HG02870 (cell line): ENCODE results near the gene BLTP3B.
A peak's percentile ranks its signal among the peaks of the same experiment; 100 is the strongest.
"Not testable (repeated sequence)": the region's sequence is repeated elsewhere in the genome, so short reads cannot be mapped to it uniquely, and the experiment has no call there.

Experiments used
- ATAC-seq: cut with Tn5 transposase; IDR thresholded peaks from one replicate; pipeline ENCODE4 v1.9.1; 2021; ENCODE audit warnings: mild to moderate bottlenecking, moderate library complexity; ENCODE audit not compliant: unreplicated experiment

Gene BLTP3B, protein sequence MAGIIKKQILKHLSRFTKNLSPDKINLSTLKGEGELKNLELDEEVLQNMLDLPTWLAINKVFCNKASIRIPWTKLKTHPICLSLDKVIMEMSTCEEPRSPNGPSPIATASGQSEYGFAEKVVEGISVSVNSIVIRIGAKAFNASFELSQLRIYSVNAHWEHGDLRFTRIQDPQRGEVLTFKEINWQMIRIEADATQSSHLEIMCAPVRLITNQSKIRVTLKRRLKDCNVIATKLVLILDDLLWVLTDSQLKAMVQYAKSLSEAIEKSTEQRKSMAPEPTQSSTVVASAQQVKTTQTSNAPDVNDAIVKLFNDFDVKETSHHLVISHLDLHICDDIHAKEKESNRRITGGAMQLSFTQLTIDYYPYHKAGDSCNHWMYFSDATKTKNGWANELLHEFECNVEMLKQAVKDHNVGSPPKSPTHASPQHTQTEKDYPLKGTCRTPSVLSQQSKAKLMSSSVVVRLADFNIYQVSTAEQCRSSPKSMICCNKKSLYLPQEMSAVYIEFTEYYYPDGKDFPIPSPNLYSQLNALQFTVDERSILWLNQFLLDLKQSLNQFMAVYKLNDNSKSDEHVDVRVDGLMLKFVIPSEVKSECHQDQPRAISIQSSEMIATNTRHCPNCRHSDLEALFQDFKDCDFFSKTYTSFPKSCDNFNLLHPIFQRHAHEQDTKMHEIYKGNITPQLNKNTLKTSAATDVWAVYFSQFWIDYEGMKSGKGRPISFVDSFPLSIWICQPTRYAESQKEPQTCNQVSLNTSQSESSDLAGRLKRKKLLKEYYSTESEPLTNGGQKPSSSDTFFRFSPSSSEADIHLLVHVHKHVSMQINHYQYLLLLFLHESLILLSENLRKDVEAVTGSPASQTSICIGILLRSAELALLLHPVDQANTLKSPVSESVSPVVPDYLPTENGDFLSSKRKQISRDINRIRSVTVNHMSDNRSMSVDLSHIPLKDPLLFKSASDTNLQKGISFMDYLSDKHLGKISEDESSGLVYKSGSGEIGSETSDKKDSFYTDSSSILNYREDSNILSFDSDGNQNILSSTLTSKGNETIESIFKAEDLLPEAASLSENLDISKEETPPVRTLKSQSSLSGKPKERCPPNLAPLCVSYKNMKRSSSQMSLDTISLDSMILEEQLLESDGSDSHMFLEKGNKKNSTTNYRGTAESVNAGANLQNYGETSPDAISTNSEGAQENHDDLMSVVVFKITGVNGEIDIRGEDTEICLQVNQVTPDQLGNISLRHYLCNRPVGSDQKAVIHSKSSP (N-terminal part only)

DNA sequence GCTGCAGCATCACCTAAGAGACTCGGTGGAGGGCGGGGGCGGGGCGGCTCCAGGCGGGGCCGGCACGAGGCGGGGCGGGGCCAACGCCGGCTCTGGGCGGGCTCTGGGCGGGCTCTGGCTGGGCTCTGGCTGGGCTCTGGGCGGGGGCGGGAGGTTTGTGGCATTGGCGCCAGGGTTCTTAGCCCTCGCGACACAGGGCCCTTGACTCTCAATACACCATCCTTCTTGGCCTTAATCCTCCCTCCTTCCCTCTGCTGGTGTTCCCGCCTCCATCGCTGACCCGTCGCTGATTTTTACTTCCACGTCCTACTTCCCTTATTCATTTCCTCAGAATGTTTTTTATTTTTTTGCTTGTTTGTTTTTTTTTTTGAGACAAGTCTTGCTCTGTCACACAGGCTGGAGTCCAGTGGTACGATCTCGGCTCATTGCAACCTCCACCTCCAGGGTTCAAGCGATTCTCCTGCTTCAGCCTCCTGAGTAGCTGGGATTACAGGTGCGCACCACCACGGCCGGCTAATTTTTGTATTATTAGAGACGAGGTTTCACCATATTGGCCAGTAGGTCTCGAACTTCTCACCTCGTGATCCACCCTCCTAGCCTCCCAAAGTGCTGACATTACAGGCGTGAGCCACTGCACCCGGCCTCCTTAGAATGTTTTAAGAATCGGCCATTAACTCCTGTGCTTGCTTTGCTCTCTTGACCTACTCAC is at the start of gene BLTP3B:
Gene BLTP3B (minus strand): TSS at position 24 of the 709 bp plus-strand sequence. CDS start 239 bp downstream, outside the sequence.
- peak; percentile 66 for ATAC-seq

DNA sequence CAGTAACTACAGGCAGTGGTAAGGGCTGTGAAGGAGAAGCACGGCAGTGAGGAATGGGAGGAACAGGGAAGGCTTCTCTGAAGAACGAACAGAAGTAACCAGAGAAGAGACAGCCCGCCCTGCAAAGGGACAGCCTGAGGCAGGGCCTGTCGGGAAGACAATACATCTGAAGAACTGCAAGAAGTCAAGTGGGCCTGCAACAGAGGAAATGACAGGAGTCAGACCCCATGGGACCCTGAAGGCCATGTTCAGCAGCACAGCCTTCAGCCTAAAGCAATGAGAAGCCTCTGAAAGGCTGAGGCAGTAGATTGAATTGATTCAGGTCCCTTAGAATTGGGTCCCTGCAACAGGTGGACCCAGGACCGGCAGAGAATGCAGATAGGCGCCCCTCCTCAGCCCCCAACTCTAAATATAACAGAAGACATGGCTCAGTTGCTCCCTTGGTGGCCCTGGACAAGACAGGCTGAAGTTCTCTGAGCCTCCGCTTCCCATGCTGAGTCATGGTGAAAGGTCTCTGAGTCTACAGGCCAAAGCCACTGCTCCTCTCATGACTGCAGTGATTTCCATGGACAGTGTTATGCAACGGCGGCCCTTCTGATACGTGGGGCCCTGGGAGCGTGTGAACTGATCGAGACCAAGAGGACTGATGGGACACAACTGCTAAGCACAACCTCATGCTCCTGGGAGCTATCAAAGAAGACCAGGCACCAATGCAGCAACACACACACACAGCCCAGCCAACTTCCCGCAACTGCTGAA is 47.1 kb upstream of the BLTP3B start:
- no peak for ATAC-seq

DNA sequence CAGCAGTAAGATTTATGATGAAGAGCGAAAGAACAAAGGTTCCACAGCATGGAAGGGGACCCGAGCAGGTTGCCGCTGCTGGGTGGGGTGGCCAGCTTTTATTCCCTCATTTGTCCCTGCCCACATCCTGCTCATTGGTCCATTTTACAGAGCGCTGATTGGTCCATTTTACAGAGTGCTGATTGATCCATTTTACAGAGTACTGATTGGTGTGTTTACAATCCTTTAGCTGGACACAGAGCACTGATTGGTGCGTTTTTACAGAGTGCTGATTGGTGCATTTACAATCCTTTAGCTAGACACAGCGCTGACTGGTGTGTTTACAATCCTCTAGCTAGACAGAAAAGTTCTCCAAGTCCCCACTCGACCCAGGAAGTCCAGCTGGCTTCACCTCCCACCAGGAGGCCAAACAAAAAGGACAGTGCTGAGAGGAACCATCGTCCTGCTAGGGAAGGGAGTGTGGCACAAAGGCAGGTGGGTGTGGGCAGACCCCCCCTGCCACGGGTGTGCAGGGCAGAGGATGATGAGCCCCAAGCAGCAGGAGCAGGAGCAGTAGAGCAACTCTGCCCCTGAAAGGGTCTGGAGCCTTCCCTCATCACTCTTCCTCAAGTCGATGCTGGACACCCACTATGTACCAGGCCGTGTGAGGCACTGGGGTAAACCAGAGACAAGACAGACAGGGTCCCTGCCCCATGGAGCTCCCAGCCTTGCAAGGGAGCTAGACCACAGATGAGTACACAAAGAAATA is 46.4 kb upstream of the BLTP3B start:
- not testable (repeated sequence) for ATAC-seq

DNA sequence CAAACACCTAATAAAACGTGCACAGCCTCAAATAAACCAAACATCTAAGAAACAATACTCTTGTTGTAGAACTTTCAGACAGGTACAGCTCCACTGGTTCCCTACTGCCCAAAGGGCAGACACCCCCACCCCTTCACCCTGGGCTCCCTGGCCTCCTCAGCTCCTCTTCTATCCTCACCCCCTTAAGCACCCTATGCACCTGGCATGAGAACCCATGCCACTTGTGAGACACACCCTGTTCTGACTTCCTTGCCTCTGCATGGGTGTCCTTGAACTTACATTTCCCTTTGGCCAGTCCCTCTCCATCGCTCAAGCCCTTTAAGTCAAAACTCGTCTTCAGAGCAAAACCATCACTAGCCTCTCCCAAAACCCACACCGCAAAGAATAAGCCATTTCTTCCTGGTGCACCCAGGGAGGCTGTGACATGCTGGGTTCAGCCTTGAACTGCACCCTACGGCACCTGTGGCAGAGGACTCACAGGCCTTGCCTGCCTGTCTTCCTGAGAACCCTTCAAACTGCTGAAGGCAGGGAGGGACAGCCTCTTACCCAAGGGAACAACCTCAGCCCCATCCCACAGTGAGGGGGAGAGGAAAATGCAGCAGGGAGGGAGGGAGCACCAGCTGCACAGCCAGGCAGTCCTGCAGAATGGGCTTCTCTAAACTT is 45.3 kb upstream of the BLTP3B start:
- ATAC-seq: no peak

DNA sequence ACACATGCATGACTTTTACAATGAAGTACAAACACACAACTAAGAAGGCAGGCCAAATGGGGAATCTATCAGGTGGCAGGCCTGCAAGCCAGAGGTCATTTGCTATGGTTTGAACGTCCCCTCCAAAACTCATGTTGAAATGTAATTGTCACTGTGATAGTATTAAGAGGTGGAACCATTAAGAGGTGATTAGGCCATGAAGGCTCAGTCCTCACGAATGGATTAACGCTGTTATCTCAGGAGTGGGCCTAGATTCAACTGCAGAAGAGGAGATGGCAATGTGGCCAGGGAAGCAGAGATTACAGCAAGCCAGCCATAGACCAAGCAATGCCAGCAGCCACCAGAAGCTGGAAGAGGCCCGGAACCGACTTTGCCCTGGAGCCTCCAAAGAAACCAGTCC is 44.4 kb upstream of the BLTP3B start:
- no peak for ATAC-seq

DNA sequence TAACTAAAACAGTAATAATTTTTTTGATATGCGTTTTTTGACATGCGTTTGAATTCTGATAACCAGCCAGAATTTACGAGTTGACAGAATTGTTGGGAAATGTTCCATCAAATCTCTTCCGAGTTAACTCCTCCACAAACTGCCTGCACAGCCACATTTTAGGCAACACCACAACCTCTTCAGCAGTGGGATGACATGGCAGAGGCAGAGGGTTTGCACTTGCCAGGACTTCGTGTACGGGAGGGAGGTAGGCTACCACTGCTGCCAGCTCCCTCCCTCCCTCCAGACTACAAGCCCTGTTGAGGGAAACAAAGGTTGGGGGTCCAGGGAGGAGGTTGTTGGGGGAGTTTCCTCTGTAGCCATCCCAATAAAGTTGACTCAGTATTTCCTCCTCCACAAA is 43.4 kb upstream of the BLTP3B start:
- no peak for ATAC-seq

DNA sequence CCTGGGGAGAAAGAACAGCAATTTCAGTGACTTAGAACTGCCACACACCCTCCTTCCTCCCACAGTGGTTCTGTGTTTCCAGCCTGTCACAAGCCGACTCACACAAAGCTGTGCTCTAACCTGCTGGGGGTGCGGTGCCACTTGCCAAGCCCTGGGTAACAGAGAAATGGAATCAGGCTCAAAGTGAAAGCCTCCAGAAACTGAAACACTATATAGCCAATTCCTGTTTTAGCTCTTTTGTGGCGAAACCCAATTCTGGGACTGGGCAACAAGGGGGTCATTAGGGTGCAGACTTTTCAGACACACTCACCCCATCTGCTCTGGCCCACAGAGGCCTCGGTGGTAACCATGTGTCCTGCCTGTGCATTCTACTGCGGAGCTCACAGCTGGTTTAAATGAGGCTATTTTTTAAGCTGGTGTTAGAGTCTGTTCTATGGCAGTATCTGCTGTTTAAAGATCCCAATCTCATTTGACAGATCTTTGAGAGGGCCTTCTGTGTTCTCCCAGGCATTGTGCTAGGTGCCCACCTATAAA is 42.8 kb upstream of the BLTP3B start:
- peak; percentile 53 for ATAC-seq

DNA sequence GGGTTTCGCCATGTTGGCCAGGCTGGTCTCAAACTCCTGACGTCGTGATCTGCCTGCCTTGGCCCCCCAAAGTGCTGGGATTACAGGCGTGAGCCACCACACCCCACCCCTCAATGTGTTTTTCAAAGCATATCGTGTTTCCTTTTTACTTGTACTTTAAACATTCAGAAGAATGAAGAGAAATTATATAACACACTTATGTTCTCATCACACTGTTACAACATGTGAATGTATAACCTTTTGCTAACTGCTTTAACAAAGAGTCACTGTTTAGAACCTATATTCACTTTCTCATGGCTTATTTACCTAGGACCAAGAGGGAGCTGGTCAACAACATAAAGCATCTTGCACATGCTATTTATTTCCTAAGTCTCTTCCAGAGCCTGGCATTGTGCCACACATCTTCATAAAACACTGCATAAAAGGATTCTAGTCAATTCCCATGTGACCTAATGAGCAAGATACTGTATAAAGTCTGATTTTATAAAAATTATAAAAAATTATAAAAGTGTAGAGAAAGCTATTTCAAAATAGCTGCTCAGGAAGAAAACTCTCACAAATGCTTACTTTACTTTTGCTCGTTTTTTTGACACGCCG is 42.0 kb upstream of the BLTP3B start:
- no peak for ATAC-seq

DNA sequence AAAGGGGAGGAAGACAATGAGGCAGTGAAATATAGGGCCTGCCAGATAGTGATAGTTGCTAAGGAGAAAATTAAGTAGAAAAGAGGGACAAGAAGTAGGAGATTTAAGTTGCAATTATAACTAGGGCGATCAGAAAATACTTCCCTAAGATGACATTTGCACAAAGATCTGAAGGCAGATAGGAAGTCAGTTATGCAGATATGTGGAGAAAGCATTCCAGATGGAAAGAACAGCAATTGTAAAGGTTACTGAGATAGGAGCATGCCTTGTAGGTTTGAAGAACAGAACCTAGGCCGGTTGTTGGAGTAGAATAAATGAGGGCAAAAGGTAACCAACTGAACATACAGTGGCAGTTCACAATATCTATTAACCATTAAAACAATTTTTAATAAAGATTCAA is 36.6 kb upstream of the BLTP3B start:
- no peak for ATAC-seq

DNA sequence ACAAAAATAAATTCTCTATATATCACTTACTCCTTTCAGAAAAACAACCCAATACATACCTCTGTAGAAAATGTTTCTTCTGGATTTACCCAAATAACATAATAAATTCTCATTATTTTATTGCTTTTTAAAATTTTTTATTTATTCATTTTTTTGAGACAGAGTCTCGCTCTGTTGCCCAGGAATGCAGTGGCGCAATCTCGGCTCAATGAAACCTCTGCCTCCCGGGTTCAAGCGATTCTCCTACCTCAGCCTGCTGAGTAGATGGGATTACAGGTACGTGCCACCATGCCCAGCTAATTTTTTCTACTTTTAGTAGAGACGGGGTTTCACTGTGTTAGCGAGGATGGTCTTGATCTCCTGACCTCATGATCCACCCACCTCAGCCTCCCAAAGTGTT is 33.8 kb upstream of the BLTP3B start:
- not testable (repeated sequence) for ATAC-seq

DNA sequence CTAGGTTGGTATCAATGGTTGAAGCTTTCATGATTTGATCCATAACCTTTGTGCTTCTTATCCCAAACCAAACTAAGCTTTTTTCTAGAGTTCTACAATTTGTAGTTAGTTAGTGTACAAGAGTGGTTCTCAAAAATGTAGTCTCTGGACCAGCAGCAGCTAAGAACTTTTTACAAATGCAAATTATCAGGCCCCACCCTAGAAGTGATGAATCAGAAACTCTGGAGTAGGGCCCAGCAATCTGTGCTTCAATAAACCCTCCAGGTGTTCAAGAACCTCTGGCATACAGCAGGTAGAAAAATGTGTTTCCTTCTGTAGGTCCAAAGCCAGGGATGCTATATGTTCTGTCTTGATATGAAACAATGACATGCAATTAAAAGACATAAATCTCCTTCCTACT is 31.8 kb upstream of the BLTP3B start:
- no peak for ATAC-seq

DNA sequence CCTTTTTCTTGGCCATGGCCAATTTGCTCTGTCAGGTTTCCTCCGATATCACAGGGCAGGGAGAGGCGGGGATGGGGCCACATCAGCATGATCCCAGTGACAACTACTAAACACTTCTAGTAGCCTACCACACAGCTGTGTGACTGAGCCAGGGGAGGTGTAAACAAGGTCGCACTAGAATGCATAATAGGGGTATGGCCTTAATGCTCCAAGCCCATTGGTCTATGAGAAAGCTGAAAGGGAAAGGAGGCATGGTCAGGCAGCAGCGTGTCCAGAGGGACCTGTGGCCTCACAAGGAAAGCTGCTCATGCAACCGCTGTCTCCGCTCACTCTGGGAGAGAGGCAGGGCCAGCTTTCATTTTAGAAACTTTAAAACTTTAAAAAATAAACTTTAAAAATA is 30.4 kb upstream of the BLTP3B start:
- no peak for ATAC-seq

DNA sequence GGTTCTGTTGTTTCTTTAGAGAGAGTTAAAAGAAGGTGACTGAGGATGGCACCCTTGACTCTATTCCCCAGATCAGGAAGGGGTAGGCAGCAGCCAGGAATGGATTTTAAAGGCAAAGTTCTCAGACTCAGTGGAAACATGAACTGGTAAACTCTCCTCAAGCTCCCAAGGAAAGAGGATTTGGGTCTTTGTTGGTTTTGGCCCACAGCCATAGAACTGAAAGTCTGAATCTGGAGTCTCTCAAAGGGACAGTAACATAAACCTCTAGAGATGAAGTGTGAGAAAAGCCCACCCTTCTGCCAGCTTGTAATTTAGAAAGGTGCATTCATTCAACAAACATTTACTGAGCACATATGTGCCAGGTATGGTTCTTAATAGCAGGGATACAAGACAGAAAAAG is 28.6 kb upstream of the BLTP3B start:
- no peak for ATAC-seq

DNA sequence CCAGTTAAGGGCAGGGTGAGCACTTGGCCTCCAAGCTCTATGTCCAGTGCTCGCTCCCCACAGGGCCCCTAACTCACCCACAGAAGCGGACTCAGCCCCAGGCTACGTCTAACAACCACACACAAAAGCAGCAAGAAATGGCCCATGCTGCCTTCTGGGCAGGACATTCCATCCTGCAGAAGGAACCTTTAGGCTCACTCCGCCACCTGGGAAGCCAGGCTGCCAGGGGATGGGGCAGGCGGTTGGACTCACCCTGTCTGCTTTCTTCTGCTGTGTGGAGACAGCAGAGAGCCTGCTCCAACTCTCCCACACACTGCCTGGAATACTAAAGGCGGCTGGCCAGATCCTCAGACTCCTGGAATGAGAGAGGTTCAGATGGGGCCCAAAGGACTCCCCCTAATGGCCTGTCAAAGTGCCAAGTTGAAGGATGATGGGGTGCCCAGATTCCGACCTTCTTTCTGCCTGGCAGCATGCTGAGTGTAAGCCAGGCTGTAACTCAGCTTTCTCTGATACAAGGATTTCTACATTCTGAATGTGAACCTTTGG is 27.7 kb upstream of the BLTP3B start:
- no peak for ATAC-seq

DNA sequence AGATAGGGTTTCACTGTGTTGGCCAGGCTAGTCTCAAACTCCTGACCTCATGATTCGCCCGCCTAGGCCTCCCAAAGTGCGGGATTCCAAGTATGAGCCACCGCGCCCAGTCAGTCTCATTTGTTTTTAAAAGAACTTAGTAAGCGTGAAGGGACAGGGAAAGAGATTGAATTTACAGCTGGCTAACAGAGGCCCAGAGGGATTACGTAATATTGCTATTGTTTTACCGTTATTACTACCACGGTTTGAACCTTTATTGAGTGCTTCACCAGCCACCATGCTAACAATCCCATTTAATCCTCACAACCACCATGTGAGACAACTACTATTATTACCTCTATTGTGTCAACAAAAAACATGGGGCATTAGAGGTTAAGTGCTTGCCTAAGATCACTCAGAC is 26.7 kb upstream of the BLTP3B start:
- ATAC-seq: no peak

DNA sequence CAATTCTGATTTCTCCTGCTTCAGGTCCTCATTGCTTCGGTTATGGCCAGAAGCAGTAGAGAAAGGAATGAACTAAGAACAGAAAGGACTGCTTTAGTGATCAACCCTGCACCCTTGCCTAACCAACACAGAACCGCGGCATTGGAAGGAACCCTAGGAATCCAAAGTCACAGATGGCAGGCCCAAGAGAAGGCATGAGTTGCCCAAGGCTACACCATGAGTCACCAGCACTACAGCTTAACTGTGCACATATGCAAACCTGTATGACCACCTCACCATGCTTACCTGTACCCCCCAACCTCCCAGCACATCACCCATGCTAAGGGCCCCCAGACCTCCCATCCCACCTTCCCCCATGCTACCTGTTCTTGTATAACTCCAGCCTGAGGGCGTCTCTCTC is 25.9 kb upstream of the BLTP3B start:
- ATAC-seq: no peak

DNA sequence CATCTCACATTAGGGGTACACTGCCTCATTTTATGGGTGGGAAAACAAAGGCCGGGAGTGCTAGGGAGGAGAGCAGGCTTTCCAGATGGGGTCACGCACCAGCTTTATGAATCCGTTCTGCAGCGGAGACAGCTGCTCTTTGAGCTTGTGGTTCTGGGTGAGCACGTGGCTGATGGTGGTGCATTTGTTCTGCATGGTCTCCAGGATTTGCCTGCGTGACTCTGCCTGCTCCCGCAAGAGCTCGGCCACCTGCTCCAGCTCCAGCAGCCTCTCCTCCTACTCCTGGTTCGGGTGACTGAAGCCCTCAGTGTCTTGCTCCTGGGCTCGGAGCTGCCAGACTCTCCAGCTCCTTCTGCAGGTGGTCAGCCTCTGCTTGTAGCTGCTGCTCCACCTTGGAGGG is 23.6 kb upstream of the BLTP3B start:
- no peak for ATAC-seq

DNA sequence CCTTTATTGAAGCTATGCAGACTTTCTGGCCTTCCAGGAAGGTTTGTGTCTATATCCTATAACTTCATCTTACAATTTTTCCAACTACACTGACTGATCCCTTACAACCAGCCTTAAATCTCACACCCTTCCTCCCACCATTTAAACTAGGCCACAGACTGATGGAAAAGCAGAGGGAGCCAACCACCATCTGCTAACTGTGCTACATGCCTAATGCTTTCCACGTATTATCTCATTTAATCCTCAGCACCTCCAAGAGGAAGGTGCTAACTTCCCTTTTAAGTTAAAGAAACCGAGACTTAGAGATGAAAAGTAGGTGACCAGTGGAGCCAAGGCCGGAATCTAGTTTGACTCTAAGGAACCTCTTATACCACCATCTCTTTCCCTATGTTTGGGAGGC is 22.7 kb upstream of the BLTP3B start:
- ATAC-seq: no peak
